Stimulated activated CD8-positive, alpha-beta memory T cell treated with anti-CD3 and anti-CD28 coated beads, Interleukin-7, amount 100 ng/mL, for 1 hour (primary cell): ENCODE data around the gene SUFU.

Experiments used
- DNase-seq, 2 donors: peaks; one replicate each; pipeline ENCODE4 v3.0.0-alpha.2; 2020; ENCODE audit warnings: low read depth in 2 of 2

SUFU gene

GRCh38 chr10:102619281-102619981 lies 115.7 kb downstream of the SUFU start:
- no peak for DNase-seq

- no peak for DNase-seq
Observed at GRCh38 chr10:102620138-102620590, 116.4 kb downstream of the SUFU start.

- no peak for DNase-seq
Observed at GRCh38 chr10:102620591-102621442, 117.0 kb downstream of the SUFU start.

- DNase-seq = no peak
Observed at GRCh38 chr10:102621443-102622325, 117.9 kb downstream of the SUFU start.

- DNase-seq = no peak
Observed at GRCh38 chr10:102624094-102624493, 120.3 kb downstream of the SUFU start.

GRCh38 chr10:102624751-102625645 lies 121.2 kb downstream of the SUFU start:
- DNase-seq = no peak

GRCh38 chr10:102626026-102626685 lies 122.4 kb downstream of the SUFU start:
- no peak for DNase-seq

GRCh38 chr10:102627291-102627735 lies 123.5 kb downstream of the SUFU start:
- DNase-seq = no peak

- no peak for DNase-seq
Observed at GRCh38 chr10:102627736-102628293, 124.0 kb downstream of the SUFU start.

- no peak for DNase-seq
Observed at GRCh38 chr10:102628451-102628911, 124.7 kb downstream of the SUFU start.

GRCh38 chr10:102629661-102630614 lies 126.2 kb downstream of the SUFU start:
- no peak for DNase-seq

- no peak for DNase-seq
Observed at GRCh38 chr10:102630663-102631062, 126.9 kb downstream of the SUFU start.

- DNase-seq = no peak
Observed at GRCh38 chr10:102631525-102632393, 128.0 kb downstream of the SUFU start.

- DNase-seq = no peak
Observed at GRCh38 chr10:102632394-102633111, 128.8 kb downstream of the SUFU start.

GRCh38 chr10:102633287-102633686 lies 129.5 kb downstream of the SUFU start:
- DNase-seq = no peak

- no peak for DNase-seq
Observed at GRCh38 chr10:102633848-102634247, 130.1 kb downstream of the SUFU start.

- no peak for DNase-seq
Observed at GRCh38 chr10:102634686-102635085, 130.9 kb downstream of the SUFU start.
